HG03439 (cell line): ENCODE data around the gene CSE1L.
"Not testable (repeated sequence)": the region's sequence is repeated elsewhere in the genome, so short reads cannot be mapped to it uniquely, and the experiment has no call there.

ENCODE experiments used
- ATAC-seq: cut with Tn5 transposase; IDR thresholded peaks from one replicate; pipeline ENCODE4 v1.9.1; 2021; ENCODE audit warnings: mild to moderate bottlenecking, moderate library complexity; ENCODE audit not compliant: unreplicated experiment

The CSE1L gene

DNA sequence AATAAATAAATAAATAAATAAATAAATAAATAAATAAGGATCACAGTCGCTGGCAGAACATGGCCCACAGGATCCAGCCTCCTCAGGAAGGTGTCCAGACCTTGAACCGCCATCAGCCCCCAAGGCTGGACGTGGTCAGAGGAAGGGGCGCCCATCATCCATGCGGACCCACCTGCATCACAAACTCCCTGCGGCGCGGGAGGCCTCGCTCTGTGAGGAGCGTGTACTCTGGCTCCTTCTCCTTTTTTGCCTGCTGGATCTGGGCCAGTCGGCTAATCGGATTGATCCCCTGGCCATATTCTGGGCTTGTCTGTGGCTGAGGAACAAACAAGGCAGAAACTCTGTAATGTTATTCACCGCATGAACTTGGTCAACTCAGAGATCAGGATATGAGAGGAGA lies 76.8 kb downstream of the CSE1L start:
- no peak for ATAC-seq

DNA sequence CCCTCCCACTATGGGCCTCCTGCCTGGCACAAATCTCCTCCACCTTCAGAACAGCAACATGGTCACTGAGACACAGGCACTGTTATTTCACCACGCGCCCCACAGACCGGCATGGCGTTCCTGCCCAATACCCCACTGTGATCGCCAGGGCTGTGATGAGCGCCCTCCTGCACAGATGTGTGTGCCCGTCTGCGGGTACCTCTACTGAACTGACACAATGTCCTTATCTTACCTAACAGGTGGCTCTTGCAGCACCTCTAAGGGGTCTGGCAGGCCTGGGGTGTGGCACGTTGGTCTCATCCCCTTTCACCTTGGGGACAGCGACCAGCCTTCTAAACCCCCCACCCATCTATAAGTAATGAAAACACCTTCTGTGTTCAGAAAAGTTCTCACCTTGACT lies 77.9 kb downstream of the CSE1L start:
- no peak for ATAC-seq

- ATAC-seq, result no peak
Observed at GRCh38 chr20:49132995-49133478, 86.9 kb downstream of the CSE1L start.

DNA sequence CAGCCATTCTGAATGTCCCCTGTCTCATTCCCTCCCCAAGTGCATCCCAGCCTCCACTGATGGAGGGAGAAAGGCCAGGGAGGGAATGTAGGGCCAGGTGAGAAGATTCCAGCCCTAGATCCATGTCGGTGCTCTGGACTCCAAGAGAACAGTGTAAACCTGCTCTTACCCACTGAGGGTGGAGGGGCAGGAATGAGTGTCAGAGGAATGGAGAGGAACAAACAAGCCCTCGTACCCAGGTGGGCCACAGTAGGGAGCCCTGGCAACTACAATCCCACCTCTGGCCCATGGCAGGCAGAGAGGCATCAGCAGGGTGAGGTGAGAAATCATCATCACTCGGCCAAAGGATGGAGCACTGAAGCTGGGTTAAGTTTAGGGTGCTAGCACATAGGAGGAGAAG lies 87.5 kb downstream of the CSE1L start:
- ATAC-seq, result no peak

GRCh38 chr20:49134797-49135196 lies 88.7 kb downstream of the CSE1L start:
- ATAC-seq, result not testable (repeated sequence)

- no peak for ATAC-seq
Observed at GRCh38 chr20:49136817-49137571, 90.9 kb downstream of the CSE1L start.

GRCh38 chr20:49138431-49138830 lies 92.3 kb downstream of the CSE1L start:
- no peak for ATAC-seq

GRCh38 chr20:49140411-49140810 lies 94.3 kb downstream of the CSE1L start:
- ATAC-seq, result no peak

- no peak for ATAC-seq
Observed at GRCh38 chr20:49140834-49141233, 94.7 kb downstream of the CSE1L start.
